Endothelial cell of umbilical vein (primary cell): ENCODE measurements around the gene CHST11. TPM values are rescaled to one million over a fixed set of nuclear protein-coding genes. Genes with fewer than 3 reads are reported as not detected.

Source experiments
- BruUV-seq: library from RNA; stranded (reverse); fragments of 400-500 nt; replicated peaks from 2 replicates; lab custom pipeline; 2021; lab: Mats Ljungman, UMichigan
- CTCF ChIA-PET: fragments of 300-600, 350-600 bp; sonication (Branson Sonifier 250); formaldehyde crosslinking; loops from one replicate; lab custom pipeline; 2021; ENCODE audit warnings: antibody characterized with exemption, inconsistent platforms; lab: Charles Lee
- POLR2A ChIA-PET: fragments of 300-600, 350-600 bp; sonication (Branson Sonifier 250); formaldehyde crosslinking; loops from one replicate; lab custom pipeline; 2021; ENCODE audit warnings: antibody characterized with exemption, inconsistent platforms; lab: Charles Lee
- DNase-seq: peaks from one replicate; pipeline ENCODE4 v3.0.0-alpha.2; 2011; ENCODE audit warnings: low read depth, low spot score
- FAIRE-seq: peaks from 2 replicates; lab custom pipeline; 2011; peaks lifted over from hg19 to GRCh38; lab: Jason Lieb, UNC
- H2AFZ ChIP-seq: 2 replicates; pipeline ENCODE4 v1.6.0; 2012; ENCODE audit warnings: low read depth, low read length, control low read depth, inconsistent platforms
- H3K27ac ChIP-seq: 2 replicates; pipeline ENCODE4 v1.5.1; 2011; ENCODE audit warnings: low read depth, mild to moderate bottlenecking, control low read depth, low read length, moderate library complexity; ENCODE audit not compliant: insufficient read depth
- H3K27me3 ChIP-seq, 2 experiments: 2 replicates each; pipeline versions ENCODE4 v1.6.0 to v1.6.1; 2011; ENCODE audit warnings: low read length in 2 of 2, mixed read lengths in 1 of 2; ENCODE audit not compliant: control insufficient read depth in 2 of 2, insufficient read depth in 2 of 2
- H3K36me3 ChIP-seq, 2 experiments: 2 replicates in 1 of 2; 3 replicates in 1 of 2; pipeline ENCODE4 v1.5.1; 2011; ENCODE audit warnings: low read length in 2 of 2, mild to moderate bottlenecking in 1 of 2, moderate library complexity in 1 of 2; ENCODE audit not compliant: control insufficient read depth in 2 of 2, insufficient read depth in 2 of 2; ENCODE audit errors: extremely low read depth in 1 of 2
- H3K4me1 ChIP-seq: 3 replicates; pipeline ENCODE4 v1.5.1; 2011; ENCODE audit warnings: mild to moderate bottlenecking, low read length; ENCODE audit not compliant: control insufficient read depth, insufficient read depth; ENCODE audit errors: extremely low read depth
- H3K4me2 ChIP-seq: 2 replicates; pipeline ENCODE4 v1.6.1; 2011; ENCODE audit warnings: low read length, control low read depth, mixed read lengths; ENCODE audit not compliant: insufficient read depth
- H3K4me3 ChIP-seq, 3 experiments: fragments of 200-600 bp in 1 of 3; sonication (generic), shearing (Covaris generic) in 1 of 3; replicated peaks in 1 of 3; 2 replicates each; pipeline ENCODE4 v1.5.1; 2011 to 2016; ENCODE audit warnings: control low read depth in 3 of 3, low read length in 3 of 3, mild to moderate bottlenecking in 2 of 3, inconsistent platforms in 1 of 3, low read depth in 1 of 3, moderate library complexity in 1 of 3; ENCODE audit not compliant: insufficient read depth in 1 of 3
- H3K79me2 ChIP-seq: 2 replicates; pipeline ENCODE4 v1.6.0; 2012; ENCODE audit warnings: low read length, inconsistent platforms; ENCODE audit not compliant: control insufficient read depth, insufficient read depth
- H3K9ac ChIP-seq: replicated peaks from 2 replicates; pipeline ENCODE3; 2011; ENCODE audit warnings: low read length, control low read depth; ENCODE audit not compliant: insufficient read depth; ENCODE audit errors: extremely low read depth
- H3K9me1 ChIP-seq: replicated peaks from 3 replicates; pipeline ENCODE4 v1.6.0; 2011; ENCODE audit warnings: mild to moderate bottlenecking, low read length; ENCODE audit not compliant: control insufficient read depth, insufficient read depth; ENCODE audit errors: extremely low read depth
- H3K9me3 ChIP-seq: replicated peaks from 2 replicates; pipeline ENCODE4 v1.5.1; 2012; ENCODE audit warnings: low read length, inconsistent platforms; ENCODE audit not compliant: control insufficient read depth, insufficient read depth
- H4K20me1 ChIP-seq: replicated peaks from 2 replicates; pipeline ENCODE3; 2011; ENCODE audit warnings: mild to moderate bottlenecking, low read length; ENCODE audit not compliant: control insufficient read depth, insufficient read depth; ENCODE audit errors: extremely low read depth
- EZH2 ChIP-seq: IDR thresholded peaks from 2 replicates; pipeline ENCODE4 v1.6.1; 2012; ENCODE audit warnings: borderline replicate concordance, low read depth, mild to moderate bottlenecking, moderate library complexity, low read length, inconsistent platforms; ENCODE audit not compliant: severe bottlenecking
- FOS ChIP-seq: IDR thresholded peaks from 2 replicates; pipeline ENCODE4 v1.6.1; 2011; ENCODE audit warnings: mild to moderate bottlenecking, low read length, moderate library complexity, borderline replicate concordance; ENCODE audit not compliant: insufficient read depth
- GATA2 ChIP-seq: IDR thresholded peaks from 2 replicates; pipeline ENCODE4 v1.7.0; 2011; ENCODE audit warnings: low read depth, mild to moderate bottlenecking, moderate library complexity, mixed read lengths, low read length; ENCODE audit not compliant: insufficient read length, insufficient read depth
- JUN ChIP-seq: IDR thresholded peaks from 2 replicates; pipeline ENCODE4 v1.6.1; 2011; ENCODE audit warnings: borderline replicate concordance, low read depth; ENCODE audit not compliant: insufficient read length, insufficient read depth
- MYC ChIP-seq: IDR thresholded peaks from one replicate; pipeline ENCODE4 v1.6.1; 2011; ENCODE audit warnings: mild to moderate bottlenecking, low read depth, low read length
- POLR2A ChIP-seq: IDR thresholded peaks from 2 replicates; pipeline ENCODE4 v1.6.1; 2012; ENCODE audit warnings: low read depth, mild to moderate bottlenecking, control low read depth, low read length
- POLR2AphosphoS5 ChIP-seq: IDR thresholded peaks from 2 replicates; pipeline ENCODE4 v1.6.1; 2012; ENCODE audit warnings: low read depth, mild to moderate bottlenecking, control low read depth, low read length, moderate library complexity; ENCODE audit not compliant: insufficient read depth
- dilution Hi-C: fragments of 300-500 bp; cut with MboI; formaldehyde crosslinking; loops from one replicate; pipeline ENCODE4 v1.15.0; 2019; ENCODE audit warnings: low sequenced_read_pairs; ENCODE audit not compliant: extremely low pct_ligation_motif_present
- intact Hi-C: fragments of 100-400 bp; cut with micrococcal nuclease; formaldehyde crosslinking; loops from one replicate; pipeline ENCODE4 v1.10.0; 2022
- polyA plus RNA-seq, 4 experiments: library from polyadenylated mRNA; depleted of rRNA in 3 of 4; stranded (reverse) in 3 of 4; unstranded in 1 of 4; fragments of >200 nt; gene quantifications; 2 replicates each; pipeline versions ENCODE4 v1.2.1 to v1.2.3, GENCODE V29; 2011 to 2012; ENCODE audit warnings: missing spikeins in 1 of 4
- total RNA-seq: library from RNA; stranded (reverse); gene quantifications from 2 replicates; pipeline ENCODE4 v1.2.3, GENCODE V29; 2021
- TF ChIP-seq, protein P1 (sequence below), 2 donors: IDR thresholded peaks; 1 replicate in 1 of 2; 2 replicates in 1 of 2; pipeline ENCODE4 v1.5.1; 2011; ENCODE audit warnings: low read length in 2 of 2, mild to moderate bottlenecking in 2 of 2, moderate library complexity in 2 of 2, control low read depth in 1 of 2, inconsistent platforms in 1 of 2, low read depth in 1 of 2; ENCODE audit not compliant: insufficient read depth in 1 of 2; ENCODE audit errors: extremely low read depth in 1 of 2
- TF ChIP-seq, protein P2 (sequence below): IDR thresholded peaks from 2 replicates; pipeline ENCODE4 v1.6.1; 2011; ENCODE audit not compliant: insufficient read depth, insufficient read length

Gene CHST11
- total and polyA plus RNA-seq, 2 donors (not counting 3 experiments of a cell fraction or from before 2014, with no cell fraction given) = 19.7 to 20.9 TPM

DNA sequence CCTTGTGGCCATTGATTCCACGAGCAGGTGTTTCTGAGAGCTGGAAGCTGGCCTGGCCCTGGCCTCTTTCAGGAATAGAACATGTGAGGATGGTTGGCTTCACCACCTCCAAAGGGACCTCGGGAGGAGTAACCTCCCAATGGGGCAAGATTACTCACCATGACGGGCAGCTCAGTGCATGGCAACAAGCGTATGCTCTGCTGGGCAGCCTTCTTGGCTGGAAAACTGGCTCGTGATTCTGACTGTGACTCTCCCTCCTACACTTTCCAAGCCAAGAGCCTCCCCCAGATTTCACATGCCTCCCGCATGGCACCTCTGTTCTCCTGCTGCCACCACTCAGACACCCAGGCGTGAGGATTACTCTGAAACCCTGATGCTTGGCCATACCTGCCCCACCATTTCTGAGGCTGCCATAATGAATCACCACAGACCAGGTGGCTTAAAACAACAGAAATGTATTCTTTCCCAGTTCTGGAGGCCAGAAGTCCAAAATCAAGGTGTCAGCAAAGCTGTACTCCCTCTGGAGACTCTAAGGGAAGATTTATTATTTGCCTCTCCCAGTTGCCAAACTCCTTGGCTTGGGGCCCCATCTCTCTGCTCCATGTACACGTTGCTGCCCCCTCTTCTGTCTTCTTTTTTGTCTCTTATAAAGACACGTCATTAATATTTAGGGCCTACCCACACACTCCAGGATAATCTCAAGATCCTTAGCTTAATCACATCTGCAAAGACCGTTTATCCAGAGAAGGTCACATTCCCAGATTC lies 215.9 kb downstream of the CHST11 start:
- TF ChIP-seq, protein P1, sequence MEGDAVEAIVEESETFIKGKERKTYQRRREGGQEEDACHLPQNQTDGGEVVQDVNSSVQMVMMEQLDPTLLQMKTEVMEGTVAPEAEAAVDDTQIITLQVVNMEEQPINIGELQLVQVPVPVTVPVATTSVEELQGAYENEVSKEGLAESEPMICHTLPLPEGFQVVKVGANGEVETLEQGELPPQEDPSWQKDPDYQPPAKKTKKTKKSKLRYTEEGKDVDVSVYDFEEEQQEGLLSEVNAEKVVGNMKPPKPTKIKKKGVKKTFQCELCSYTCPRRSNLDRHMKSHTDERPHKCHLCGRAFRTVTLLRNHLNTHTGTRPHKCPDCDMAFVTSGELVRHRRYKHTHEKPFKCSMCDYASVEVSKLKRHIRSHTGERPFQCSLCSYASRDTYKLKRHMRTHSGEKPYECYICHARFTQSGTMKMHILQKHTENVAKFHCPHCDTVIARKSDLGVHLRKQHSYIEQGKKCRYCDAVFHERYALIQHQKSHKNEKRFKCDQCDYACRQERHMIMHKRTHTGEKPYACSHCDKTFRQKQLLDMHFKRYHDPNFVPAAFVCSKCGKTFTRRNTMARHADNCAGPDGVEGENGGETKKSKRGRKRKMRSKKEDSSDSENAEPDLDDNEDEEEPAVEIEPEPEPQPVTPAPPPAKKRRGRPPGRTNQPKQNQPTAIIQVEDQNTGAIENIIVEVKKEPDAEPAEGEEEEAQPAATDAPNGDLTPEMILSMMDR (IDR thresholded peaks at IDR 0.05; ENCODE audit: extremely low read depth in 1 of 2, insufficient read depth in 1 of 2, low read depth in 1 of 2, low read length in 2 of 2) = no peak
- TF ChIP-seq, protein P2, sequence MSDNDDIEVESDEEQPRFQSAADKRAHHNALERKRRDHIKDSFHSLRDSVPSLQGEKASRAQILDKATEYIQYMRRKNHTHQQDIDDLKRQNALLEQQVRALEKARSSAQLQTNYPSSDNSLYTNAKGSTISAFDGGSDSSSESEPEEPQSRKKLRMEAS = no peak
- no peak for TF ChIP-seq JUN
- no peak for TF ChIP-seq MYC
- TF ChIP-seq EZH2 = no peak
- no peak for TF ChIP-seq GATA2
- TF ChIP-seq POLR2AphosphoS5 = no peak
- TF ChIP-seq FOS = no peak
- TF ChIP-seq POLR2A = no peak
- Histone ChIP-seq H3K4me3 (no peak overlapping the region), H2AFZ (no peak overlapping the region), H4K20me1 (no peaks in the 10 kb centered on the region), H3K9me1 (no peaks in the 10 kb centered on the region), H3K27ac (peak overlapping the region; percentile 36), H3K79me2 (peaks cover 3% of the 10 kb centered on the region), H3K4me2 (peak overlapping the region; percentile 23), H3K27me3 (no peaks in the 10 kb centered on the region), H3K9ac (no peak overlapping the region), H3K9me3 (no peaks in the 10 kb centered on the region), H3K4me1 (peaks cover 19% of the 10 kb centered on the region), H3K36me3 (no peaks in the 10 kb centered on the region)
- ChIA-PET POLR2A (no interaction called here), CTCF (interaction anchor here (1.4 to 3.2 kb wide), 3 partner anchors 68 to 291 kb away, joined by 4 to 19 read pairs (median 5); partner anchors contain the start of gene CHST11)
- FAIRE-seq (no peak), DNase-seq (no peak)
- dilution Hi-C loops (no loop called here), intact Hi-C loops (loop anchor here (2.0 to 10.0 kb wide), 4 partner anchors 14 to 382 kb away; no protein-coding TSS in a partner anchor)
- no TSS peak for BruUV-seq
